HCT116 (cell line): ENCODE results near the gene FOXP2. TPM values are rescaled to one million over a fixed set of nuclear protein-coding genes. Genes with fewer than 3 reads are reported as not detected.

Experiments
- ATAC-seq: fragments of 200-7000 bp; cut with Tn5 transposase; 2 replicates; pipeline ENCODE4 v1.9.1; 2020; ENCODE audit warnings: mild to moderate bottlenecking, moderate library complexity
- BruUV-seq: library from RNA; stranded (reverse); fragments of 400-500 nt; replicated peaks from 2 replicates; lab custom pipeline; 2021; lab: Mats Ljungman, UMichigan
- CTCF ChIA-PET: fragments of 300-600 bp; sonication (Branson Sonifier 250); formaldehyde crosslinking; loops from one replicate; lab custom pipeline; 2021; ENCODE audit warnings: antibody characterized with exemption; lab: Charles Lee
- POLR2A ChIA-PET: fragments of 300-600, 350-600 bp; sonication (Branson Sonifier 250); formaldehyde crosslinking; loops from one replicate; lab custom pipeline; 2021; ENCODE audit warnings: antibody characterized with exemption; lab: Charles Lee
- RAD21 ChIA-PET, 2 experiments: fragments of 300-600 bp; sonication (Branson Sonifier 250); formaldehyde crosslinking; loops; one replicate each; lab custom pipeline; 2023; ENCODE audit warnings: low total read pairs in 2 of 2; ENCODE audit not compliant: uncharacterized antibody in 2 of 2, unreplicated experiment in 2 of 2, low non-redundant PET in 1 of 2; lab: Charles Lee
- DNase-seq: peaks from one replicate; pipeline ENCODE4 v3.0.0-alpha.2; 2010; ENCODE audit warnings: low read depth, low spot score
- H2AFZ ChIP-seq: fragments of 200-600 bp; shearing (Covaris generic), sonication (generic); 2 replicates; pipeline ENCODE4 v1.6.1; 2017; ENCODE audit warnings: low read depth, mixed run types, mixed read lengths, antibody characterized with exemption, low read length; ENCODE audit not compliant: poor library complexity, severe bottlenecking
- H3K27ac ChIP-seq: 2 replicates; pipeline ENCODE4 v1.5.1; 2012; ENCODE audit warnings: low read depth, low read length
- H3K27me3 ChIP-seq: fragments of 200-600 bp; sonication (generic); 2 replicates; pipeline ENCODE4 v1.6.1; 2016; ENCODE audit warnings: mixed run types, low read length, mixed read lengths; ENCODE audit not compliant: insufficient read depth
- H3K36me3 ChIP-seq, 2 experiments: fragments of 200-500 bp in 1 of 2; fragments of 200-600 bp in 1 of 2; sonication (Bioruptor generic) in 1 of 2; sonication (generic) in 1 of 2; 2 replicates each; pipeline versions ENCODE4 v1.5.1 to v1.6.1; 2014 to 2016; ENCODE audit warnings: low read length in 2 of 2, inconsistent platforms in 1 of 2, mixed read lengths in 1 of 2, mixed run types in 1 of 2; ENCODE audit not compliant: insufficient read depth in 2 of 2, control insufficient read depth in 1 of 2
- H3K4me1 ChIP-seq, 2 experiments: fragments of 200-600 bp in 1 of 2; sonication (generic) in 1 of 2; 2 replicates each; pipeline versions ENCODE4 v1.5.1 to v1.6.1; 2012 to 2017; ENCODE audit warnings: low read length in 2 of 2, inconsistent platforms in 1 of 2, mild to moderate bottlenecking in 1 of 2, mixed read lengths in 1 of 2, mixed run types in 1 of 2, moderate library complexity in 1 of 2; ENCODE audit not compliant: insufficient read depth in 2 of 2, control insufficient read depth in 1 of 2
- H3K4me2 ChIP-seq: fragments of 200-600 bp; sonication (generic); 2 replicates; pipeline ENCODE4 v1.6.1; 2017; ENCODE audit warnings: mixed run types, low read length, mixed read lengths
- H3K4me3 ChIP-seq, 2 experiments: fragments of 200-600 bp in 1 of 2; sonication (generic) in 1 of 2; replicated peaks in 1 of 2; 2 replicates each; pipeline ENCODE4 v1.5.1; 2011 to 2016; ENCODE audit warnings: low read length in 2 of 2, control low read depth in 1 of 2, low read depth in 1 of 2, mild to moderate bottlenecking in 1 of 2, mixed read lengths in 1 of 2, mixed run types in 1 of 2
- H3K79me2 ChIP-seq: fragments of 200-600 bp; sonication (generic); 2 replicates; pipeline ENCODE4 v1.6.1; 2017; ENCODE audit warnings: mild to moderate bottlenecking, mixed run types, low read length, moderate library complexity, mixed read lengths; ENCODE audit not compliant: insufficient read depth
- H3K9ac ChIP-seq: fragments of 200-600 bp; sonication (generic); 2 replicates; pipeline ENCODE4 v1.6.1; 2016; ENCODE audit warnings: low read length, mixed read lengths
- H3K9me2 ChIP-seq: fragments of 200-600 bp; sonication (generic), shearing (Covaris generic); 2 replicates; pipeline ENCODE4 v1.6.1; 2017; ENCODE audit warnings: mixed run types, mild to moderate bottlenecking, moderate library complexity; ENCODE audit not compliant: insufficient read depth
- H3K9me3 ChIP-seq, 2 experiments: fragments of 200-500 bp in 1 of 2; fragments of 200-600 bp in 1 of 2; sonication (Bioruptor generic) in 1 of 2; sonication (generic) in 1 of 2; 2 replicates each; pipeline ENCODE4 v1.6.1; 2014 to 2017; ENCODE audit warnings: low read length in 2 of 2, mixed read lengths in 2 of 2, inconsistent platforms in 1 of 2, low read depth in 1 of 2, mild to moderate bottlenecking in 1 of 2, mixed run types in 1 of 2, moderate library complexity in 1 of 2; ENCODE audit not compliant: control insufficient read depth in 1 of 2, insufficient read depth in 1 of 2
- H4K20me1 ChIP-seq: fragments of 200-600 bp; sonication (generic), shearing (Covaris generic); 2 replicates; pipeline ENCODE4 v1.6.1; 2017; ENCODE audit warnings: mixed run types, mild to moderate bottlenecking, moderate library complexity; ENCODE audit not compliant: insufficient read depth
- ATF3 ChIP-seq: IDR thresholded peaks from 2 replicates; pipeline ENCODE4 v1.6.1; 2012
- CBX3 ChIP-seq: IDR thresholded peaks from 2 replicates; pipeline ENCODE4 v1.6.1; 2012; ENCODE audit warnings: low read depth
- CEBPB ChIP-seq: IDR thresholded peaks from 2 replicates; pipeline ENCODE4 v1.6.1; 2012; ENCODE audit warnings: low read depth
- CTCF ChIP-seq, 3 experiments: fragments of 200-600 bp in 1 of 3; sonication (generic) in 1 of 3; IDR thresholded peaks in 2 of 3; conservative IDR thresholded peaks in 1 of 3; 2 replicates each; pipeline ENCODE4 v1.5.1; 2012 to 2017; ENCODE audit warnings: low read depth in 2 of 3, low read length in 2 of 3, antibody characterized with exemption in 1 of 3, borderline replicate concordance in 1 of 3, control low read depth in 1 of 3, mild to moderate bottlenecking in 1 of 3, mixed read lengths in 1 of 3, mixed run types in 1 of 3, moderate library complexity in 1 of 3; ENCODE audit not compliant: insufficient read depth in 1 of 3
- EGR1 ChIP-seq: IDR thresholded peaks from 2 replicates; pipeline ENCODE4 v1.6.1; 2012; ENCODE audit warnings: low read depth
- ELF1 ChIP-seq: IDR thresholded peaks from 2 replicates; pipeline ENCODE4 v1.6.1; 2012; ENCODE audit warnings: low read depth, borderline replicate concordance
- JUND ChIP-seq: IDR thresholded peaks from 2 replicates; pipeline ENCODE4 v1.6.1; 2012
- MAX ChIP-seq: IDR thresholded peaks from 2 replicates; pipeline ENCODE4 v1.6.1; 2012
- POLR2A ChIP-seq: IDR thresholded peaks from 2 replicates; pipeline ENCODE4 v1.7.0; 2011; ENCODE audit warnings: borderline replicate concordance; ENCODE audit not compliant: insufficient read depth, insufficient read length; ENCODE audit errors: extremely low read depth
- POLR2AphosphoS5 ChIP-seq: IDR thresholded peaks from 2 replicates; pipeline ENCODE4 v1.6.1; 2011; ENCODE audit warnings: mild to moderate bottlenecking, low read depth, low read length, moderate library complexity
- SIN3A ChIP-seq: IDR thresholded peaks from 2 replicates; pipeline ENCODE4 v1.6.1; 2012; ENCODE audit warnings: low read depth
- SP1 ChIP-seq: IDR thresholded peaks from 2 replicates; pipeline ENCODE4 v1.6.1; 2012; ENCODE audit warnings: low read depth
- SRF ChIP-seq: IDR thresholded peaks from 2 replicates; pipeline ENCODE4 v1.6.1; 2012; ENCODE audit warnings: low read depth
- TCF7L2 ChIP-seq: IDR thresholded peaks from 2 replicates; pipeline ENCODE4 v1.7.0; 2011; ENCODE audit warnings: borderline replicate concordance, inconsistent platforms; ENCODE audit not compliant: insufficient read depth, insufficient read length; ENCODE audit errors: extremely low read depth
- ZBTB33 ChIP-seq: IDR thresholded peaks from 2 replicates; pipeline ENCODE4 v1.6.1; 2011; ENCODE audit warnings: mild to moderate bottlenecking, low read length, moderate library complexity; ENCODE audit not compliant: insufficient replicate concordance; ENCODE audit errors: extremely low read depth
- ZFX ChIP-seq: fragments of 450-650 bp; IDR thresholded peaks from 2 replicates; pipeline ENCODE4 v1.6.1; 2017
- intact Hi-C: fragments of 100-400 bp; cut with micrococcal nuclease; formaldehyde crosslinking; loops from 2 replicates; pipeline ENCODE4 v1.10.0; 2022
- total RNA-seq: library from RNA; stranded (reverse); gene quantifications from one replicate; pipeline ENCODE4 v1.2.1, GENCODE V29; 2021; ENCODE audit not compliant: unreplicated experiment

FOXP2 gene
- total RNA-seq, 1 experiment from 2014 or later, result 2.5 TPM

- TF ChIP-seq CTCF (IDR thresholded peaks at IDR 0.05 in 2 of 3, conservative IDR thresholded peaks at IDR 0.05 in 1 of 3; ENCODE audit: borderline replicate concordance in 1 of 3, insufficient read depth in 1 of 3, low read depth in 2 of 3, low read length in 2 of 3) (no peak), ATF3 (no peak), SIN3A (no peak), TCF7L2 (no peak), CBX3 (no peak), ELF1 (no peak), SP1 (no peak), POLR2A (no peak), ZBTB33 (no peak)
Measured at GRCh38 chr7:114416129-114416990, 1.7 kb downstream of the FOXP2 start (continued).

GRCh38 chr7:114417290-114417689 is 2.7 kb downstream of the FOXP2 start:
- Histone ChIP-seq H3K4me1 (peaks cover 0 to 5% of the 10 kb centered on the region in 2 experiments; a peak in 1 of 4 replicates), H3K79me2 (no peaks in the 10 kb centered on the region), H4K20me1 (no peaks in the 10 kb centered on the region), H3K36me3 (no peaks in the 10 kb centered on the region), H2AFZ (no peak overlapping the region), H3K4me3 (no peak overlapping the region), H3K9me2 (no peaks in the 10 kb centered on the region), H3K9me3 (no peaks in the 10 kb centered on the region), H3K27me3 (no peaks in the 10 kb centered on the region), H3K4me2 (no peak overlapping the region), H3K27ac (no peak overlapping the region), H3K9ac (no peak overlapping the region)
- CTCF ChIA-PET, result interaction anchor here (2.5 kb wide), 1 partner anchor 9 kb away, joined by 8 read pairs; no protein-coding TSS in a partner anchor
- ATAC-seq, result no peak
- RAD21 ChIA-PET, result no interaction called here
- no TSS peak for BruUV-seq
- POLR2A ChIA-PET, result no interaction called here
- intact Hi-C loops, result no loop called here
- no peak for DNase-seq
- TF ChIP-seq TCF7L2, result no peak
- no peak for TF ChIP-seq EGR1
- no peak for TF ChIP-seq ZFX
- TF ChIP-seq ATF3, result no peak
- no peak for TF ChIP-seq SP1
- no peak for TF ChIP-seq MAX
- TF ChIP-seq JUND, result no peak
- no peak for TF ChIP-seq POLR2AphosphoS5
- TF ChIP-seq SRF, result no peak
- TF ChIP-seq CTCF (IDR thresholded peaks at IDR 0.05 in 2 of 3, conservative IDR thresholded peaks at IDR 0.05 in 1 of 3; ENCODE audit: borderline replicate concordance in 1 of 3, insufficient read depth in 1 of 3, low read depth in 2 of 3, low read length in 2 of 3), result no peak
- no peak for TF ChIP-seq ELF1
- TF ChIP-seq SIN3A, result no peak
- TF ChIP-seq CEBPB, result no peak
- no peak for TF ChIP-seq POLR2A
